Keratinocyte (primary cell): ENCODE data around the gene ACYP2. TPM values are rescaled to one million over a fixed set of nuclear protein-coding genes. Genes with fewer than 3 reads are reported as not detected.

Experiments
- DNase-seq: peaks from one replicate; pipeline ENCODE4 v3.0.0-alpha.2; 2011; ENCODE audit warnings: low read depth, missing footprints, low spot score
- FAIRE-seq: peaks from 2 replicates; lab custom pipeline; 2011; peaks lifted over from hg19 to GRCh38; lab: Jason Lieb, UNC
- H2AFZ ChIP-seq: 2 replicates; pipeline ENCODE4 v1.6.0; 2012; ENCODE audit warnings: low read length, control low read depth, inconsistent platforms; ENCODE audit not compliant: control insufficient read depth
- H3K27ac ChIP-seq: 2 replicates; pipeline ENCODE4 v1.5.1; 2011; ENCODE audit warnings: low read length; ENCODE audit not compliant: control insufficient read depth, insufficient read depth
- H3K27me3 ChIP-seq: 3 replicates; pipeline ENCODE4 v1.6.0; 2011; ENCODE audit warnings: low read length; ENCODE audit not compliant: control insufficient read depth, insufficient read depth; ENCODE audit errors: extremely low read depth
- H3K36me3 ChIP-seq, 2 experiments: 2 replicates in 1 of 2; 3 replicates in 1 of 2; pipeline ENCODE4 v1.5.1; 2011; ENCODE audit warnings: low read length in 2 of 2, mild to moderate bottlenecking in 1 of 2; ENCODE audit not compliant: control insufficient read depth in 2 of 2, insufficient read depth in 2 of 2; ENCODE audit errors: extremely low read depth in 1 of 2
- H3K4me1 ChIP-seq: 3 replicates; pipeline ENCODE4 v1.5.1; 2011; ENCODE audit warnings: low read length; ENCODE audit not compliant: control insufficient read depth, insufficient read depth; ENCODE audit errors: extremely low read depth
- H3K4me2 ChIP-seq: 3 replicates; pipeline ENCODE4 v1.6.0; 2011; ENCODE audit warnings: low read depth, low read length; ENCODE audit not compliant: control insufficient read depth, insufficient read depth; ENCODE audit errors: extremely low read depth
- H3K4me3 ChIP-seq, 3 experiments: fragments of 200-600 bp in 1 of 3; sonication (generic) in 1 of 3; 2 replicates in 2 of 3; 3 replicates in 1 of 3; pipeline ENCODE4 v1.5.1; 2011 to 2016; ENCODE audit warnings: low read length in 3 of 3, mild to moderate bottlenecking in 3 of 3, control low read depth in 2 of 3, inconsistent platforms in 1 of 3, low read depth in 1 of 3, mixed read lengths in 1 of 3, mixed run types in 1 of 3, moderate library complexity in 1 of 3; ENCODE audit not compliant: control insufficient read depth in 2 of 3, insufficient read depth in 2 of 3; ENCODE audit errors: extremely low read depth in 1 of 3
- H3K79me2 ChIP-seq: 2 replicates; pipeline ENCODE4 v1.6.0; 2012; ENCODE audit warnings: low read length; ENCODE audit not compliant: control insufficient read depth, insufficient read depth
- H3K9ac ChIP-seq: 3 replicates; pipeline ENCODE4 v1.6.0; 2011; ENCODE audit warnings: low read length; ENCODE audit not compliant: control insufficient read depth, insufficient read depth; ENCODE audit errors: extremely low read depth
- H3K9me1 ChIP-seq: 3 replicates; pipeline ENCODE4 v1.6.0; 2011; ENCODE audit warnings: low read length; ENCODE audit not compliant: control insufficient read depth, insufficient read depth; ENCODE audit errors: extremely low read depth
- H3K9me3 ChIP-seq: 2 replicates; pipeline ENCODE4 v1.5.1; 2012; ENCODE audit warnings: low read depth, low read length; ENCODE audit not compliant: control insufficient read depth
- H4K20me1 ChIP-seq: 3 replicates; pipeline ENCODE4 v1.6.0; 2011; ENCODE audit warnings: low read length; ENCODE audit not compliant: control insufficient read depth, insufficient read depth; ENCODE audit errors: extremely low read depth
- EZH2 ChIP-seq: IDR thresholded peaks from one replicate; pipeline ENCODE4 v1.6.1; 2012; ENCODE audit warnings: inconsistent platforms, mild to moderate bottlenecking, low read length, moderate library complexity
- dilution Hi-C: fragments of 300-500 bp; cut with MboI; formaldehyde crosslinking; loops from one replicate; pipeline ENCODE4 v1.7.0; 2020; ENCODE audit warnings: low sequenced_read_pairs; ENCODE audit not compliant: extremely low pct_ligation_motif_present
- polyA plus RNA-seq, 5 experiments: library from polyadenylated mRNA; depleted of rRNA in 3 of 5; stranded (reverse) in 3 of 5; stranded (forward) in 1 of 5; unstranded in 1 of 5; fragments of >200 nt; gene quantifications; 1 replicate in 1 of 5; 2 replicates in 3 of 5; 3 replicates in 1 of 5; pipeline versions ENCODE4 v1.2.1 to v1.2.3, GENCODE V29; 2011 to 2012; ENCODE audit warnings: missing spikeins in 2 of 5, low read depth in 1 of 5, low replicate concordance in 1 of 5
- TF ChIP-seq, protein P1 (sequence below), 3 experiments: IDR thresholded peaks in 1 of 3; conservative IDR thresholded peaks in 1 of 3; optimal IDR thresholded peaks in 1 of 3; 2 replicates in 2 of 3; 3 replicates in 1 of 3; pipeline versions ENCODE3 to v1.5.1; 2011; ENCODE audit warnings: low read length in 3 of 3, mild to moderate bottlenecking in 3 of 3, moderate library complexity in 2 of 3, control low read depth in 1 of 3, inconsistent platforms in 1 of 3; ENCODE audit not compliant: insufficient read depth in 2 of 3; ENCODE audit errors: extremely low read depth in 1 of 3

ACYP2 gene
- polyA plus RNA-seq, 1 donor (not counting 4 experiments of a cell fraction or from before 2014, with no cell fraction given) = 8.7 TPM

- Histone ChIP-seq H2AFZ (no peak overlapping the region), H4K20me1 (no peaks in the 10 kb centered on the region), H3K4me1 (no peaks in the 10 kb centered on the region), H3K9ac (no peak overlapping the region), H3K27me3 (no peaks in the 10 kb centered on the region), H3K27ac (no peak overlapping the region), H3K79me2 (no peaks in the 10 kb centered on the region), H3K36me3 (no peaks in the 10 kb centered on the region), H3K4me3 (no peak overlapping the region), H3K9me1 (no peaks in the 10 kb centered on the region), H3K9me3 (no peaks in the 10 kb centered on the region), H3K4me2 (no peak overlapping the region)
- no peak for TF ChIP-seq EZH2
- TF ChIP-seq, protein P1, sequence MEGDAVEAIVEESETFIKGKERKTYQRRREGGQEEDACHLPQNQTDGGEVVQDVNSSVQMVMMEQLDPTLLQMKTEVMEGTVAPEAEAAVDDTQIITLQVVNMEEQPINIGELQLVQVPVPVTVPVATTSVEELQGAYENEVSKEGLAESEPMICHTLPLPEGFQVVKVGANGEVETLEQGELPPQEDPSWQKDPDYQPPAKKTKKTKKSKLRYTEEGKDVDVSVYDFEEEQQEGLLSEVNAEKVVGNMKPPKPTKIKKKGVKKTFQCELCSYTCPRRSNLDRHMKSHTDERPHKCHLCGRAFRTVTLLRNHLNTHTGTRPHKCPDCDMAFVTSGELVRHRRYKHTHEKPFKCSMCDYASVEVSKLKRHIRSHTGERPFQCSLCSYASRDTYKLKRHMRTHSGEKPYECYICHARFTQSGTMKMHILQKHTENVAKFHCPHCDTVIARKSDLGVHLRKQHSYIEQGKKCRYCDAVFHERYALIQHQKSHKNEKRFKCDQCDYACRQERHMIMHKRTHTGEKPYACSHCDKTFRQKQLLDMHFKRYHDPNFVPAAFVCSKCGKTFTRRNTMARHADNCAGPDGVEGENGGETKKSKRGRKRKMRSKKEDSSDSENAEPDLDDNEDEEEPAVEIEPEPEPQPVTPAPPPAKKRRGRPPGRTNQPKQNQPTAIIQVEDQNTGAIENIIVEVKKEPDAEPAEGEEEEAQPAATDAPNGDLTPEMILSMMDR (optimal IDR thresholded peaks at IDR 0.05 in 1 of 3, IDR thresholded peaks at IDR 0.05 in 1 of 3, conservative IDR thresholded peaks at IDR 0.05 in 1 of 3; ENCODE audit: extremely low read depth in 1 of 3, insufficient read depth in 2 of 3, low read length in 3 of 3) = no peak
- DNase-seq = no peak
- dilution Hi-C loops = no loop called here
- FAIRE-seq = no peak
Observed at GRCh38 chr2:54258166-54258565, 142.8 kb downstream of the ACYP2 start.

GRCh38 chr2:54259413-54260240 lies 144.2 kb downstream of the ACYP2 start:
- H3K4me1 ChIP-seq = no peaks in the 10 kb centered on the region
- H4K20me1 ChIP-seq = no peaks in the 10 kb centered on the region
- no peak overlapping the region for H3K9ac ChIP-seq
- H3K27ac ChIP-seq = no peak overlapping the region
- H3K27me3 ChIP-seq = no peaks in the 10 kb centered on the region
- no peaks in the 10 kb centered on the region for H3K9me3 ChIP-seq
- H3K79me2 ChIP-seq = no peaks in the 10 kb centered on the region
- no peak for FAIRE-seq
- no peak for DNase-seq
- no peak overlapping the region for H3K4me2 ChIP-seq
- H3K4me3 ChIP-seq = no peak overlapping the region
- dilution Hi-C loops = no loop called here
- H3K9me1 ChIP-seq = no peaks in the 10 kb centered on the region
- H3K36me3 ChIP-seq = no peaks in the 10 kb centered on the region
- no peak overlapping the region for H2AFZ ChIP-seq
- no peak for TF ChIP-seq EZH2
- TF ChIP-seq, protein P1 (optimal IDR thresholded peaks at IDR 0.05 in 1 of 3, IDR thresholded peaks at IDR 0.05 in 1 of 3, conservative IDR thresholded peaks at IDR 0.05 in 1 of 3; ENCODE audit: extremely low read depth in 1 of 3, insufficient read depth in 2 of 3, low read length in 3 of 3) = no peak
